Stomach (tissue), 4 donors: ENCODE measurements around the gene PPP1CA.

ENCODE experiments used
- EP300 ChIP-seq: sonication (generic); formaldehyde crosslinking; IDR thresholded peaks from one replicate; pipeline ENCODE4 v1.6.1; 2017; ENCODE audit warnings: antibody characterized with exemption
- POLR2A ChIP-seq, 4 donors: fragments of 450-650 bp; IDR thresholded peaks; one replicate each; pipeline ENCODE4 v1.6.1; 2016; ENCODE audit warnings: antibody characterized with exemption in 4 of 4, control low read depth in 2 of 4, mild to moderate bottlenecking in 1 of 4, moderate library complexity in 1 of 4
- POLR2AphosphoS5 ChIP-seq, 3 donors: sonication (generic); formaldehyde crosslinking; IDR thresholded peaks; one replicate each; pipeline ENCODE4 v1.6.1; 2016; ENCODE audit warnings: antibody characterized with exemption in 3 of 3
- TF ChIP-seq, protein P1 (sequence below), 7 experiments: fragments of 450-650 bp in 4 of 7; fragments of 200-600 bp in 3 of 7; sonication (generic) in 3 of 7; IDR thresholded peaks; one replicate each; pipeline ENCODE4 v1.5.1; 2016 to 2019; ENCODE audit warnings: antibody characterized with exemption in 7 of 7, control low read depth in 2 of 7, mild to moderate bottlenecking in 1 of 7

DNA sequence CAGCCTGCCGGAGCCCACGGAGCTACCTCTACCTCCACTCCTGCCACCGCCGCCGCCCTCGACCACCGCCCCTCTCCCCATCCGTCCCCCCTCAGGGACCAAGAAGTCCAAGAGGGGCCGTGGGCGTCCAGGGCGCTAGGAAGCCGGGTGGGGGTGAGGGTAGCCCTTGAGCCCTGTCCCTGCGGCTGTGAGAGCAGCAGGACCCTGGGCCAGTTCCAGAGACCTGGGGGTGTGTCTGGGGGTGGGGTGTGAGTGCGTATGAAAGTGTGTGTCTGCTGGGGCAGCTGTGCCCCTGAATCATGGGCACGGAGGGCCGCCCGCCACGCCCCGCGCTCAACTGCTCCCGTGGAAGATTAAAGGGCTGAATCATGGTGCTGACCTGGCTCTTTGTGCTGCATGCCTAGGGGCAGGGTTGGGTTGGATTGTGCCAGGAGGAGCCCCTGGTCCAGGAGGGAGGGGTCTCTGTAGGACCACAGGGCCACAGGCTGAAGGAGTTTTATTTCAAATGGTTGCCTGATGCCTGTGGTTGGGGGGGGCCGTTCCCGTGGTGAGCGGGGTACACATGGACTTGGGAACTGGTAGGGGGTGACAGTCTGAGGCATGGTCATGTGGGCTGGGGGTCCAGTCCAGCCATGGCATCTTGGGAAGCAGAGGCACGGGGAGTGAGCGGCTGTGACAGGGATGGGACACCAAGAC lies 33.5 kb upstream of the PPP1CA start:
- TF ChIP-seq, protein P1, sequence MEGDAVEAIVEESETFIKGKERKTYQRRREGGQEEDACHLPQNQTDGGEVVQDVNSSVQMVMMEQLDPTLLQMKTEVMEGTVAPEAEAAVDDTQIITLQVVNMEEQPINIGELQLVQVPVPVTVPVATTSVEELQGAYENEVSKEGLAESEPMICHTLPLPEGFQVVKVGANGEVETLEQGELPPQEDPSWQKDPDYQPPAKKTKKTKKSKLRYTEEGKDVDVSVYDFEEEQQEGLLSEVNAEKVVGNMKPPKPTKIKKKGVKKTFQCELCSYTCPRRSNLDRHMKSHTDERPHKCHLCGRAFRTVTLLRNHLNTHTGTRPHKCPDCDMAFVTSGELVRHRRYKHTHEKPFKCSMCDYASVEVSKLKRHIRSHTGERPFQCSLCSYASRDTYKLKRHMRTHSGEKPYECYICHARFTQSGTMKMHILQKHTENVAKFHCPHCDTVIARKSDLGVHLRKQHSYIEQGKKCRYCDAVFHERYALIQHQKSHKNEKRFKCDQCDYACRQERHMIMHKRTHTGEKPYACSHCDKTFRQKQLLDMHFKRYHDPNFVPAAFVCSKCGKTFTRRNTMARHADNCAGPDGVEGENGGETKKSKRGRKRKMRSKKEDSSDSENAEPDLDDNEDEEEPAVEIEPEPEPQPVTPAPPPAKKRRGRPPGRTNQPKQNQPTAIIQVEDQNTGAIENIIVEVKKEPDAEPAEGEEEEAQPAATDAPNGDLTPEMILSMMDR (IDR thresholded peaks at IDR 0.05): no peak
- TF ChIP-seq POLR2A (IDR thresholded peaks at IDR 0.05) (no peak), POLR2AphosphoS5 (IDR thresholded peaks at IDR 0.05) (no peak), EP300 (no peak)
